GM12878 (cell line): Measurements from ENCODE around the gene DCAF5.

Experiments
- BMI1 ChIP-seq: fragments of 450-650 bp; IDR thresholded peaks from 2 replicates; pipeline ENCODE4 v1.6.1; 2016; ENCODE audit warnings: mild to moderate bottlenecking, moderate library complexity, borderline replicate concordance
- CEBPB ChIP-seq, 2 experiments: fragments of 150-350 bp in 1 of 2; IDR thresholded peaks; 2 replicates each; pipeline ENCODE4 v1.6.1; 2012 to 2014; ENCODE audit warnings: low read depth in 2 of 2, low read length in 2 of 2, borderline replicate concordance in 1 of 2, inconsistent platforms in 1 of 2
- CTCF ChIP-seq, 3 experiments: IDR thresholded peaks in 2 of 3; conservative IDR thresholded peaks in 1 of 3; 2 replicates each; pipeline ENCODE4 v1.5.1; 2011; ENCODE audit warnings: low read depth in 3 of 3, low read length in 3 of 3, mild to moderate bottlenecking in 3 of 3, control low read depth in 2 of 3, moderate library complexity in 2 of 3, inconsistent platforms in 1 of 3, mixed read lengths in 1 of 3; ENCODE audit not compliant: control insufficient read depth in 2 of 3, insufficient read depth in 1 of 3; ENCODE audit errors: extremely low read depth in 1 of 3
- GATAD2B ChIP-seq: fragments of 450-650 bp; conservative IDR thresholded peaks from 2 replicates; pipeline ENCODE4 v1.6.1; 2017; ENCODE audit warnings: low read depth, mild to moderate bottlenecking, moderate library complexity
- JUND ChIP-seq: IDR thresholded peaks from 2 replicates; pipeline ENCODE4 v1.6.1; 2012; ENCODE audit warnings: low read depth, mild to moderate bottlenecking, low read length, improper control_type of control experiment, moderate library complexity
- POLR2AphosphoS5 ChIP-seq: IDR thresholded peaks from 2 replicates; pipeline ENCODE4 v1.6.1; 2011; ENCODE audit warnings: mild to moderate bottlenecking, low read length, inconsistent platforms
- REST ChIP-seq: IDR thresholded peaks from 2 replicates; pipeline ENCODE4 v1.6.1; 2012; ENCODE audit warnings: mild to moderate bottlenecking, low read depth, low read length
- ZBTB40 ChIP-seq: fragments of 450-650 bp; IDR thresholded peaks from 2 replicates; pipeline ENCODE4 v1.6.1; 2016; ENCODE audit warnings: mild to moderate bottlenecking, moderate library complexity, borderline replicate concordance

GRCh38 chr14:69008421-69008884 is 144.5 kb downstream of the DCAF5 start:
- TF ChIP-seq GATAD2B = no peak
- no peak for TF ChIP-seq CTCF (IDR thresholded peaks at IDR 0.05 in 2 of 3, conservative IDR thresholded peaks at IDR 0.05 in 1 of 3; ENCODE audit: control insufficient read depth in 2 of 3, extremely low read depth in 1 of 3, insufficient read depth in 1 of 3, low read depth in 3 of 3, low read length in 3 of 3)
- TF ChIP-seq JUND = no peak
- no peak for TF ChIP-seq CEBPB (IDR thresholded peaks at IDR 0.05; ENCODE audit: borderline replicate concordance in 1 of 2, low read depth in 2 of 2, low read length in 2 of 2)
- no peak for TF ChIP-seq BMI1
- TF ChIP-seq REST = no peak
- no peak for TF ChIP-seq ZBTB40
- TF ChIP-seq POLR2AphosphoS5 = no peak
